Endothelial cell (in vitro differentiated cells): ENCODE results near the gene SNUPN. TPM values are rescaled to one million over a fixed set of nuclear protein-coding genes. Genes with fewer than 3 reads are reported as not detected.
A peak's percentile ranks its signal among the peaks of the same experiment; 100 is the strongest.

Experiments used
- DNase-seq: peaks from one replicate; pipeline ENCODE4 v3.0.0; 2021; ENCODE audit warnings: low spot score
- H3K27ac Mint-ChIP-seq: one replicate; pipeline ENCODE4 v1.8.0; 2021; ENCODE audit warnings: mixed read lengths, inconsistent platforms; ENCODE audit not compliant: unreplicated experiment
- H3K27me3 Mint-ChIP-seq: one replicate; pipeline ENCODE4 v1.8.0; 2021; ENCODE audit warnings: mild to moderate bottlenecking, moderate library complexity, mixed read lengths, inconsistent platforms; ENCODE audit not compliant: unreplicated experiment
- H3K36me3 Mint-ChIP-seq: one replicate; pipeline ENCODE4 v1.8.0; 2021; ENCODE audit warnings: mild to moderate bottlenecking, low read depth, mixed read lengths, inconsistent platforms; ENCODE audit not compliant: unreplicated experiment
- H3K4me1 Mint-ChIP-seq: one replicate; pipeline ENCODE4 v1.8.0; 2021; ENCODE audit warnings: mild to moderate bottlenecking, mixed read lengths, inconsistent platforms; ENCODE audit not compliant: unreplicated experiment
- H3K4me3 Mint-ChIP-seq: one replicate; pipeline ENCODE4 v1.8.0; 2021; ENCODE audit warnings: mild to moderate bottlenecking, mixed read lengths, inconsistent platforms; ENCODE audit not compliant: unreplicated experiment
- H3K9me3 Mint-ChIP-seq: one replicate; pipeline ENCODE4 v1.8.0; 2021; ENCODE audit warnings: mixed read lengths, inconsistent platforms; ENCODE audit not compliant: unreplicated experiment
- total RNA-seq: library from RNA; stranded (reverse); fragmentation: NEBNext Ultra II Directional; extraction: Animal tissue kit (Norgen Biotek cat#: 25700); gene quantifications from one replicate; pipeline ENCODE4 v1.2.1, GENCODE V29; 2021; ENCODE audit not compliant: unreplicated experiment
- TF ChIP-seq, protein P1 (sequence below): fragments of 200-600 bp; sonication (generic); IDR thresholded peaks from one replicate; pipeline ENCODE4 v1.5.0; 2021; ENCODE audit warnings: antibody characterized with exemption; ENCODE audit not compliant: unreplicated experiment

Gene SNUPN
- total RNA-seq, 1 donor from 2014 or later, result 16.5 TPM

DNA sequence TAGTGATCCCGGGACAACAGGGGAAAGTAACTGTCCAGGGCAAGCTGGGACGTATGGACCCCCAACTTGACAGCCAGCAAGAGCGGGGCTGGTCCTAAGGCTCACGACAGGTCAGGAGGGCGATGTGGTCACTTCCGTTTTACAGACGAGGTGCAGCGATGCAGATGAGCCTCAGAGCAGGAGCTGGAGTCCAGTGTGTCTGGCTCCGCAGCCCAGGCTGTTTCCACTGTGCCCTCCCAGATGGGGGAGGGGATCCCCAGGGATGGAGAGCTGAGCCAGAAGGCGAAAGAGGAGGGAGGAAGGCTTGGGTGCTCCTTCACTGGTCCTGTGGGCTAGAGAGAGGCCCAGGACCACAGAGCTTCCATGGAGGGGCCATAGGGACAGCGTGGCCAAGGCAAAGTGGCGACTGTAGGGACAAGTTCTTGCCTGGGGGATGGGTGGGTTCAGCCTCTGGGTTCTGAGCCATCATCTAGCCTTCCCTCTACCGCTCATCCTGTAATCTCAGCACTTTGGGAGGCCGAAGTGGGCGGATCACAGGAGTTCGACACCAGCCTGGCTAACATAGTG lies 27.9 kb upstream of the SNUPN start:
- Mint-ChIP-seq H3K36me3 (peaks cover 37% of the 10 kb centered on the region), H3K4me1 (peaks cover 54% of the 10 kb centered on the region), H3K9me3 (no peaks in the 10 kb centered on the region), H3K27ac (no peak overlapping the region), H3K4me3 (no peak overlapping the region), H3K27me3 (peaks cover 19% of the 10 kb centered on the region)
- DNase-seq, result no peak
- TF ChIP-seq, protein P1, sequence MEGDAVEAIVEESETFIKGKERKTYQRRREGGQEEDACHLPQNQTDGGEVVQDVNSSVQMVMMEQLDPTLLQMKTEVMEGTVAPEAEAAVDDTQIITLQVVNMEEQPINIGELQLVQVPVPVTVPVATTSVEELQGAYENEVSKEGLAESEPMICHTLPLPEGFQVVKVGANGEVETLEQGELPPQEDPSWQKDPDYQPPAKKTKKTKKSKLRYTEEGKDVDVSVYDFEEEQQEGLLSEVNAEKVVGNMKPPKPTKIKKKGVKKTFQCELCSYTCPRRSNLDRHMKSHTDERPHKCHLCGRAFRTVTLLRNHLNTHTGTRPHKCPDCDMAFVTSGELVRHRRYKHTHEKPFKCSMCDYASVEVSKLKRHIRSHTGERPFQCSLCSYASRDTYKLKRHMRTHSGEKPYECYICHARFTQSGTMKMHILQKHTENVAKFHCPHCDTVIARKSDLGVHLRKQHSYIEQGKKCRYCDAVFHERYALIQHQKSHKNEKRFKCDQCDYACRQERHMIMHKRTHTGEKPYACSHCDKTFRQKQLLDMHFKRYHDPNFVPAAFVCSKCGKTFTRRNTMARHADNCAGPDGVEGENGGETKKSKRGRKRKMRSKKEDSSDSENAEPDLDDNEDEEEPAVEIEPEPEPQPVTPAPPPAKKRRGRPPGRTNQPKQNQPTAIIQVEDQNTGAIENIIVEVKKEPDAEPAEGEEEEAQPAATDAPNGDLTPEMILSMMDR, result no peak

DNA sequence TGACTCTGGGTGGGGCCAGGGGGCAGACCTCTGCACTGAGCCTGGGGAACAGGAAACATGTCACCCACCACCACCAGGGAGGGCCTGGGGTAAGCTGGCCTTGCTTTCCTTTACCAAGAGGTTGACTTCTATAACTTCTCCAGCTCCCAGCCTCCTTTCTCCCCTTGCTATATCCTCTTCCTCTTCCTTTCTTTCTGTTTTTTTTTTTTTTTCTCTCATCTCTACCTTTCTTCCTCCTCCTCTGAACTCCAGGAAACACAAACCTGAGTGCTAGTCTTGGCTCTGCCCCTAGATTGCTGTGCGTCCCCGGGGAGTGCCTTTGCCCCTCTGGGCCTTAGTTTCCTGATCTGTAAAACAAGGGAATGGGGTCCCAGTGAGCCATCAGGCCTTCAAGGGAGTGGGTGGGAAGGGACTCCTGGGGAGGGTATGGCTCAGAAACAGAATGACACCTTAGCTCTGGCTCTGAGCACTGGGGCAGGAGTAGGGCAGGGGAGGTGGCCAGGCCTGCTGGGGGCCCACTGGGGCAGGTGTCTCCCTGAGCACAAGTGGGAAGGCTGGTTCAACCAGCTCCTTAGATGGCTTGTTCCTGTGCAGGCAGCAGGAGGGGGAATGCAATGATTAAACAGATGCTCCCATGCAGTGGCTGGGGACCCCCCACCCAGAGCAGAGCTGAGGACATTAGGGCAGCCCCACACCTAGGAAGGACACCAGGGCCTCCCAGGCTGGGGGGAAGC lies 26.5 kb upstream of the SNUPN start:
- no peaks in the 10 kb centered on the region for H3K9me3 Mint-ChIP-seq
- H3K27ac Mint-ChIP-seq, result peak overlapping the region; percentile 44
- H3K4me3 Mint-ChIP-seq, result peak overlapping the region; percentile 70
- peaks cover 27% of the 10 kb centered on the region for H3K36me3 Mint-ChIP-seq
- TF ChIP-seq, protein P1, result no peak
- no peak for DNase-seq
- peaks cover 19% of the 10 kb centered on the region for H3K27me3 Mint-ChIP-seq
- peaks cover 52% of the 10 kb centered on the region for H3K4me1 Mint-ChIP-seq

DNA sequence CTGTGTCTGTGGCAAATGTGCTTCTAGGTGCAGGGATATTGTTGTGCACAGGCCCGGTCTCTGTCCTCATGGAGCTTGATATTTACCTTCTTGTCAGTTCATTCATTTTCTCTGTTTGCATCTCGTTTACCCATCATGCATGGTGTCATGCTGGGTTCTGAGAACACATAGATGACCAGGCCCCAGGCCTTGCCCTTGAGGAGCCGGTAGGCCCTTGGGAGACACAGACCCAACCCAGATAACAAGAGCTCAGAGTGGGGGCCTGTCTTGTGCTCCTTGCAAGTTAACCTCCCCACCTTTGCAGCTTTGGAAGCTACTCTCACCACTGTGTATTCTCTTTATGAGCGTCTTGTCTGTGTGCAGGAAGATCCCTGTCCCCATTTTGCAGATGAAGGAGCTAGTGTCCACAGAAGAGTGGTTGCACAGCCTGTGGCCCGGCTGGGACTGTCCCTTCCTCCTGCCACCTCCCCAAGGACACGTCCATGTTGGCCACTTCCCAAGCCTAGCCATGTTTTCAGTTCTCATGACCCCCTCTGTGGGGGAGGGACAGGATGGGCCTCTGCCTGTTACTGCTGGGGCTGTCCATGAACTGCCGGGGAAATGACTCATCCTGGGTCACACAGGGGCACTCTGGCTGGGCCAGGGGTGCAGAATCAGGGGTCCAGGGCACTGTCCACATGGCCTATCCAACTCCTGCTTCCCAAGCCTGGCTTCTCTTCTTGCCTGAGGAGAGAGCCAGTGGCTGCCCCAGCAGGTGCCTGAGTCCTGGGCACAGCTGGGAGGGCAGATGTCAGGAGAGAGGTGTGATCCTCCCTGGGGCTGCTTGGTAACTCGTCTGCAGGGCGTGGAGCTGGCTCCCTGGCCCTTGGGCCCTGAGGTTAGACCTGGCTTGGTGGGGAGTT lies 25.6 kb upstream of the SNUPN start:
- TF ChIP-seq, protein P1, result no peak
- peaks cover 20% of the 10 kb centered on the region for H3K36me3 Mint-ChIP-seq
- peaks cover 58% of the 10 kb centered on the region for H3K4me1 Mint-ChIP-seq
- no peak for DNase-seq
- no peaks in the 10 kb centered on the region for H3K9me3 Mint-ChIP-seq
- H3K27ac Mint-ChIP-seq, result peak overlapping the region; percentile 44
- peaks cover 23% of the 10 kb centered on the region for H3K27me3 Mint-ChIP-seq
- H3K4me3 Mint-ChIP-seq, result peak overlapping the region; percentile 73

DNA sequence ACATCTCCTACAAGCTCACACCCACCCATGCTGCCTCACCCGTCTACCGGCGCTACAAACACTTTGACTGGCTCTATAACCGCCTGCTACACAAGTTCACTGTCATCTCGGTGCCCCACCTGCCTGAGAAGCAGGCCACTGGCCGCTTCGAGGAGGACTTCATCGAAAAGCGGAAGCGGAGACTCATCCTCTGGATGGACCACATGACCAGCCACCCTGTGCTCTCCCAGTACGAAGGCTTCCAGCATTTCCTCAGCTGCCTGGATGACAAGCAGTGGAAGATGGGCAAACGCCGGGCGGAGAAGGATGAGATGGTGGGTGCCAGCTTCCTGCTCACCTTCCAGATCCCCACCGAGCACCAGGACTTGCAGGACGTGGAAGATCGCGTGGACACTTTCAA lies 24.3 kb upstream of the SNUPN start:
- peaks cover 17% of the 10 kb centered on the region for H3K36me3 Mint-ChIP-seq
- TF ChIP-seq, protein P1, result no peak
- H3K4me1 Mint-ChIP-seq, result peaks cover 56% of the 10 kb centered on the region
- peaks cover 26% of the 10 kb centered on the region for H3K27me3 Mint-ChIP-seq
- peak overlapping the region; percentile 39 for H3K4me3 Mint-ChIP-seq
- no peak overlapping the region for H3K27ac Mint-ChIP-seq
- no peak for DNase-seq
- H3K9me3 Mint-ChIP-seq, result no peaks in the 10 kb centered on the region
